K562 (cell line): ENCODE results near the gene CRNKL1. TPM values are rescaled to one million over a fixed set of nuclear protein-coding genes. Genes with fewer than 3 reads are reported as not detected.

Experiments used
- ATAC-seq: fragments of 200-7000 bp; cut with Tn5 transposase; 3 replicates; pipeline ENCODE4 v1.9.1; 2020; ENCODE audit warnings: moderate library complexity
- BruUV-seq: library from RNA; stranded (reverse); fragments of 400-500 nt; replicated peaks from 2 replicates; lab custom pipeline; 2021; lab: Mats Ljungman, UMichigan
- CTCF ChIA-PET: fragments of 300-600 bp; formaldehyde crosslinking; extraction: SDS; loops from one replicate; lab custom pipeline; 2021; ENCODE audit warnings: low intra/inter-chr PET ratio; lab: Yijun Ruan, JAX
- POLR2A ChIA-PET: fragments of 300-600, 350-650 bp; sonication (Branson Sonifier 250); formaldehyde crosslinking; extraction: SDS; loops from one replicate; lab custom pipeline; 2021; ENCODE audit warnings: antibody characterized with exemption, inconsistent platforms; lab: Yijun Ruan, JAX
- DNase-seq, 4 experiments: peaks; one replicate each; pipeline versions ENCODE4 v3.0.0 to v3.0.0-alpha.2; 2011 to 2018; ENCODE audit warnings: low spot score in 3 of 4, mixed read lengths in 3 of 4; ENCODE audit errors: extremely low read depth in 1 of 4
- FAIRE-seq: peaks from 2 replicates; lab custom pipeline; 2011; peaks lifted over from hg19 to GRCh38; lab: Jason Lieb, UNC
- H2AFZ ChIP-seq: 2 replicates; pipeline ENCODE4 v1.6.0; 2011; ENCODE audit warnings: low read depth, low read length, control low read depth, inconsistent platforms
- H3K27ac ChIP-seq: fragments of 200-600 bp; 3 replicates; pipeline ENCODE4 v1.8.0; 2011; ENCODE audit warnings: low read depth, mild to moderate bottlenecking, control low read depth, inconsistent platforms, low read length, moderate library complexity, mixed read lengths; ENCODE audit errors: extremely low read depth
- H3K27me3 ChIP-seq, 2 experiments: fragments of 300-600 bp in 1 of 2; 2 replicates in 1 of 2; 3 replicates in 1 of 2; pipeline versions ENCODE4 v1.6.0 to v1.8.0; 2011; ENCODE audit warnings: inconsistent platforms in 2 of 2, low read length in 2 of 2, mild to moderate bottlenecking in 1 of 2, mixed read lengths in 1 of 2, moderate library complexity in 1 of 2; ENCODE audit not compliant: control insufficient read depth in 2 of 2, insufficient read depth in 2 of 2
- H3K36me3 ChIP-seq: fragments of 300-600 bp; 3 replicates; pipeline ENCODE4 v1.8.0; 2011; ENCODE audit warnings: mild to moderate bottlenecking, low read length, inconsistent platforms; ENCODE audit not compliant: control insufficient read depth, insufficient read depth
- H3K4me1 ChIP-seq, 2 experiments: fragments of 200-600 bp in 1 of 2; replicated peaks in 1 of 2; 2 replicates in 1 of 2; 3 replicates in 1 of 2; pipeline versions ENCODE4 v1.5.1 to v1.8.0; 2011; ENCODE audit warnings: inconsistent platforms in 2 of 2, low read length in 2 of 2, mild to moderate bottlenecking in 1 of 2, mixed read lengths in 1 of 2, moderate library complexity in 1 of 2; ENCODE audit not compliant: control insufficient read depth in 2 of 2, insufficient read depth in 2 of 2
- H3K4me2 ChIP-seq: 2 replicates; pipeline ENCODE4 v1.6.1; 2011; ENCODE audit warnings: low read length, control low read depth, inconsistent platforms, mixed read lengths; ENCODE audit not compliant: insufficient read depth
- H3K4me3 ChIP-seq: fragments of 200-600 bp; sonication (generic), shearing (Covaris generic); 2 replicates; pipeline ENCODE4 v1.5.1; 2016; ENCODE audit warnings: control low read depth, inconsistent platforms
- H3K79me2 ChIP-seq: fragments of 200-600 bp; 3 replicates; pipeline ENCODE4 v1.8.0; 2011; ENCODE audit warnings: low read length, inconsistent platforms; ENCODE audit not compliant: control insufficient read depth, insufficient read depth
- H3K9ac ChIP-seq, 2 experiments: 2 replicates each; pipeline versions ENCODE4 v1.6.0 to v1.6.1; 2011; ENCODE audit warnings: low read depth in 2 of 2, low read length in 2 of 2, control low read depth in 1 of 2, inconsistent platforms in 1 of 2, mild to moderate bottlenecking in 1 of 2, mixed read lengths in 1 of 2; ENCODE audit not compliant: insufficient read depth in 1 of 2
- H3K9me1 ChIP-seq: one replicate; pipeline ENCODE4 v1.6.0; 2011; ENCODE audit warnings: inconsistent platforms, mild to moderate bottlenecking, low read length, moderate library complexity; ENCODE audit not compliant: control insufficient read depth, insufficient read depth
- H3K9me3 ChIP-seq: replicated peaks from 2 replicates; pipeline ENCODE4 v1.5.1; 2011; ENCODE audit warnings: low read depth, low read length, inconsistent platforms; ENCODE audit not compliant: control insufficient read depth, insufficient read depth
- H4K20me1 ChIP-seq: replicated peaks from 2 replicates; pipeline ENCODE4 v1.6.1; 2011; ENCODE audit warnings: low read length, inconsistent platforms, mixed read lengths; ENCODE audit not compliant: control insufficient read depth, insufficient read depth
- HNRNPL ChIP-seq: fragments of 200-400 bp; formaldehyde crosslinking; IDR thresholded peaks from 2 replicates; pipeline ENCODE4 v1.6.1; 2017; ENCODE audit warnings: low read depth, mild to moderate bottlenecking, low read length
- NUFIP1 ChIP-seq: fragments of 450-650 bp; IDR thresholded peaks from 2 replicates; pipeline ENCODE4 v1.6.1; 2018; ENCODE audit not compliant: partially characterized antibody
- SIRT6 ChIP-seq: IDR thresholded peaks from one replicate; pipeline ENCODE4 v1.6.1; 2012; ENCODE audit warnings: low read depth, mild to moderate bottlenecking, control low read depth, inconsistent platforms, low read length, moderate library complexity
- SMARCE1 ChIP-seq: fragments of 450-650 bp; IDR thresholded peaks from 2 replicates; pipeline ENCODE4 v1.7.1; 2016; ENCODE audit warnings: mild to moderate bottlenecking
- SPI1 ChIP-seq: IDR thresholded peaks from 2 replicates; pipeline ENCODE4 v1.6.1; 2011; ENCODE audit warnings: low read depth, low read length, control low read depth, borderline replicate concordance
- ZKSCAN1 ChIP-seq: fragments of 150-350 bp; IDR thresholded peaks from 2 replicates; pipeline ENCODE4 v1.6.1; 2016; ENCODE audit warnings: low read depth, low read length
- ZNF76 ChIP-seq: fragments of 250-450 bp; sonication (Bioruptor Pico); IDR thresholded peaks from 2 replicates; pipeline ENCODE4 v1.4.0; 2020; ENCODE audit warnings: mild to moderate bottlenecking, moderate library complexity, borderline replicate concordance
- WGBS: fragments of 100-300 bp; shearing (Covaris generic); methylation state at CpG from one replicate; pipeline ENCODE4 v1.1.6; 2016; ENCODE audit warnings: low coverage, mixed read lengths; ENCODE audit not compliant: insufficient coverage; ENCODE audit errors: missing lambda C conversion rate; 5-methylcytosine and 5-hydroxymethylcytosine counted together
- in situ Hi-C: fragments of 300-500 bp; cut with MboI; formaldehyde crosslinking; loops from 4 replicates; pipeline ENCODE4 v1.15.0; 2018; ENCODE audit warnings: inconsistent platforms, mixed read lengths
- intact Hi-C: fragments of 100-400 bp; cut with micrococcal nuclease; formaldehyde crosslinking; loops from 2 replicates; pipeline ENCODE4 v1.14.2; 2022
- polyA plus RNA-seq, 8 experiments: library from polyadenylated mRNA; depleted of rRNA in 4 of 8; stranded (reverse) in 5 of 8; unstranded in 3 of 8; fragments of >200 nt; fragmentation: Nextera tagmentation in 2 of 8; fragmentation: Illumina TruSeq in 1 of 8; extraction: Ambion mirVana in 2 of 8; extraction: Trizol in 1 of 8; gene quantifications; 2 replicates each; pipeline versions ENCODE4 v1.2.1 to v1.2.3, GENCODE V29; 2011 to 2014; ENCODE audit warnings: inconsistent platforms in 1 of 8, missing spikeins in 1 of 8
- total RNA-seq, 7 experiments: library from RNA; depleted of rRNA in 6 of 7; stranded (reverse); fragments of >200 nt in 6 of 7; fragmentation: Illumina TruSeq in 2 of 7; extraction: Trizol in 2 of 7; gene quantifications; 2 replicates each; pipeline versions ENCODE4 v1.2.1 to v1.2.3, GENCODE V29; 2011 to 2021; ENCODE audit warnings: low replicate concordance in 1 of 7
- TF ChIP-seq, protein P1 (sequence below): fragments of 250-450 bp; sonication (Bioruptor Pico); IDR thresholded peaks from 2 replicates; pipeline ENCODE4 v1.5.0; 2021
- TF ChIP-seq, protein P2 (sequence below): sonication (generic); formaldehyde crosslinking; IDR thresholded peaks from 2 replicates; pipeline ENCODE4 v1.8.0; 2022; ENCODE audit warnings: mild to moderate bottlenecking, missing genetic modification reagents

Gene CRNKL1
- total and polyA plus RNA-seq, 9 of the 15 experiments (the other 6 are each of a cell fraction or from before 2014, with no cell fraction given) = 8.1 to 17.0 (median 11.7) TPM

- H3K9me3 ChIP-seq = no peaks in the 10 kb centered on the region
- ChIA-PET CTCF (no interaction called here), POLR2A (interaction anchor here (0.6 kb wide), 1 partner anchor 1412 kb away, joined by 3 read pairs; no protein-coding TSS in a partner anchor)
- H3K79me2 ChIP-seq = no peaks in the 10 kb centered on the region
- H3K9me1 ChIP-seq = no peaks in the 10 kb centered on the region
- H3K4me1 ChIP-seq = no peaks in the 10 kb centered on the region
- intact Hi-C loops (no loop called here), in situ Hi-C loops (loop anchor here (25.0 kb wide), 2 partner anchors 466 to 716 kb away; no protein-coding TSS in a partner anchor)
- 0% methylated on average over 11 of the region's 11 CpGs for WGBS
- no peak for TF ChIP-seq HNRNPL
- TF ChIP-seq NUFIP1 = no peak
- TF ChIP-seq, protein P1, sequence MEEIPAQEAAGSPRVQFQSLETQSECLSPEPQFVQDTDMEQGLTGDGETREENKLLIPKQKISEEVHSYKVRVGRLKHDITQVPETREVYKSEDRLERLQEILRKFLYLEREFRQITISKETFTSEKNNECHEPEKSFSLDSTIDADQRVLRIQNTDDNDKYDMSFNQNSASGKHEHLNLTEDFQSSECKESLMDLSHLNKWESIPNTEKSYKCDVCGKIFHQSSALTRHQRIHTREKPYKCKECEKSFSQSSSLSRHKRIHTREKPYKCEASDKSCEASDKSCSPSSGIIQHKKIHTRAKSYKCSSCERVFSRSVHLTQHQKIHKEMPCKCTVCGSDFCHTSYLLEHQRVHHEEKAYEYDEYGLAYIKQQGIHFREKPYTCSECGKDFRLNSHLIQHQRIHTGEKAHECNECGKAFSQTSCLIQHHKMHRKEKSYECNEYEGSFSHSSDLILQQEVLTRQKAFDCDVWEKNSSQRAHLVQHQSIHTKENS (CRISPR knock-in tag) = no peak
- TF ChIP-seq SPI1 = no peak
- no peak for TF ChIP-seq SIRT6
- no peak for TF ChIP-seq ZKSCAN1
- no peak for TF ChIP-seq SMARCE1
- TF ChIP-seq ZNF76 = no peak
- TF ChIP-seq, protein P2, sequence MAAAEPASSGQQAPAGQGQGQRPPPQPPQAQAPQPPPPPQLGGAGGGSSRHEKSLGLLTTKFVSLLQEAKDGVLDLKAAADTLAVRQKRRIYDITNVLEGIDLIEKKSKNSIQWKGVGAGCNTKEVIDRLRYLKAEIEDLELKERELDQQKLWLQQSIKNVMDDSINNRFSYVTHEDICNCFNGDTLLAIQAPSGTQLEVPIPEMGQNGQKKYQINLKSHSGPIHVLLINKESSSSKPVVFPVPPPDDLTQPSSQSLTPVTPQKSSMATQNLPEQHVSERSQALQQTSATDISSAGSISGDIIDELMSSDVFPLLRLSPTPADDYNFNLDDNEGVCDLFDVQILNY (CRISPR knock-in tag) = no peak
- no peaks in the 10 kb centered on the region for H4K20me1 ChIP-seq
- no peak overlapping the region for H3K4me3 ChIP-seq
- no peak for ATAC-seq
- DNase-seq = no peak
- no peaks in the 10 kb centered on the region for H3K36me3 ChIP-seq
- no TSS peak for BruUV-seq
- H2AFZ ChIP-seq = no peak overlapping the region
- no peak overlapping the region for H3K27ac ChIP-seq
- H3K9ac ChIP-seq = no peak overlapping the region
- H3K27me3 ChIP-seq = peaks cover 2 to 10% of the 10 kb centered on the region in 2 experiments; a peak in 2 of 5 replicates
- H3K4me2 ChIP-seq = no peak overlapping the region
- no peak for FAIRE-seq
These were observed 44.2 kb upstream of the CRNKL1 start for GRCh38 chr20:20096421-20096820.
